Common myeloid progenitor, CD34-positive (primary cell): ENCODE results near the gene RGS14.

ENCODE experiments used
- CTCF ChIA-PET: fragments of 350-600 bp; sonication (Branson Sonifier 250); formaldehyde crosslinking; loops from one replicate; lab custom pipeline; 2021; ENCODE audit warnings: antibody characterized with exemption; lab: Charles Lee
- POLR2A ChIA-PET: fragments of 350-600 bp; sonication (Branson Sonifier 250); formaldehyde crosslinking; loops from one replicate; lab custom pipeline; 2021; ENCODE audit warnings: antibody characterized with exemption; lab: Charles Lee
- DNase-seq, 3 donors: peaks; one replicate each; pipeline versions ENCODE4 v3.0.0 to v3.0.0-alpha.2; 2013
- H3K27ac ChIP-seq, 2 experiments: 1 replicate in 1 of 2; 2 replicates in 1 of 2; pipeline ENCODE4 v1.7.0; 2013; ENCODE audit warnings: inconsistent platforms in 2 of 2, low read length in 2 of 2, mild to moderate bottlenecking in 2 of 2, low read depth in 1 of 2, moderate library complexity in 1 of 2; ENCODE audit not compliant: severe bottlenecking in 2 of 2, insufficient read depth in 1 of 2, poor library complexity in 1 of 2
- H3K27me3 ChIP-seq, 5 experiments: replicated peaks in 2 of 5; 1 replicate in 3 of 5; 2 replicates in 2 of 5; pipeline versions ENCODE4 v1.6.1 to v1.7.0; 2013; ENCODE audit warnings: low read length in 4 of 5, mild to moderate bottlenecking in 2 of 5, moderate library complexity in 2 of 5, inconsistent platforms in 1 of 5; ENCODE audit not compliant: insufficient read depth in 5 of 5, control insufficient read depth in 4 of 5
- H3K36me3 ChIP-seq, 4 experiments: 1 replicate in 2 of 4; 2 replicates in 2 of 4; pipeline versions ENCODE4 v1.6.1 to v1.7.0; 2013; ENCODE audit warnings: low read length in 3 of 4, control low read depth in 1 of 4, mild to moderate bottlenecking in 1 of 4; ENCODE audit not compliant: control insufficient read depth in 4 of 4, insufficient read depth in 4 of 4
- H3K4me1 ChIP-seq, 4 experiments: 1 replicate in 3 of 4; 2 replicates in 1 of 4; pipeline versions ENCODE4 v1.6.1 to v1.7.1; 2013; ENCODE audit warnings: low read length in 3 of 4, mild to moderate bottlenecking in 3 of 4, control low read depth in 1 of 4, inconsistent platforms in 1 of 4, moderate library complexity in 1 of 4; ENCODE audit not compliant: control insufficient read depth in 4 of 4, insufficient read depth in 4 of 4; ENCODE audit errors: control extremely low read depth in 1 of 4
- H3K4me3 ChIP-seq, 7 experiments: 1 replicate in 4 of 7; 2 replicates in 3 of 7; pipeline versions ENCODE4 v1.5.1 to v1.7.0; 2013; ENCODE audit warnings: mild to moderate bottlenecking in 7 of 7, low read length in 6 of 7, moderate library complexity in 6 of 7, inconsistent platforms in 2 of 7, low read depth in 2 of 7, control low read depth in 1 of 7; ENCODE audit not compliant: insufficient read depth in 4 of 7, control insufficient read depth in 1 of 7; ENCODE audit errors: extremely low read depth in 1 of 7
- H3K9me3 ChIP-seq, 5 experiments: 1 replicate in 4 of 5; 2 replicates in 1 of 5; pipeline versions ENCODE4 v1.6.1 to v1.7.1; 2013; ENCODE audit warnings: low read length in 4 of 5, mild to moderate bottlenecking in 2 of 5, inconsistent platforms in 1 of 5, low read depth in 1 of 5, moderate library complexity in 1 of 5; ENCODE audit not compliant: control insufficient read depth in 4 of 5, insufficient read depth in 2 of 5; ENCODE audit errors: control extremely low read depth in 1 of 5
- WGBS: methylation state at CpG from one replicate; pipeline ENCODE4 v1.1.5; 2013; ENCODE audit not compliant: insufficient coverage; 5-methylcytosine and 5-hydroxymethylcytosine counted together

RGS14 gene

DNA sequence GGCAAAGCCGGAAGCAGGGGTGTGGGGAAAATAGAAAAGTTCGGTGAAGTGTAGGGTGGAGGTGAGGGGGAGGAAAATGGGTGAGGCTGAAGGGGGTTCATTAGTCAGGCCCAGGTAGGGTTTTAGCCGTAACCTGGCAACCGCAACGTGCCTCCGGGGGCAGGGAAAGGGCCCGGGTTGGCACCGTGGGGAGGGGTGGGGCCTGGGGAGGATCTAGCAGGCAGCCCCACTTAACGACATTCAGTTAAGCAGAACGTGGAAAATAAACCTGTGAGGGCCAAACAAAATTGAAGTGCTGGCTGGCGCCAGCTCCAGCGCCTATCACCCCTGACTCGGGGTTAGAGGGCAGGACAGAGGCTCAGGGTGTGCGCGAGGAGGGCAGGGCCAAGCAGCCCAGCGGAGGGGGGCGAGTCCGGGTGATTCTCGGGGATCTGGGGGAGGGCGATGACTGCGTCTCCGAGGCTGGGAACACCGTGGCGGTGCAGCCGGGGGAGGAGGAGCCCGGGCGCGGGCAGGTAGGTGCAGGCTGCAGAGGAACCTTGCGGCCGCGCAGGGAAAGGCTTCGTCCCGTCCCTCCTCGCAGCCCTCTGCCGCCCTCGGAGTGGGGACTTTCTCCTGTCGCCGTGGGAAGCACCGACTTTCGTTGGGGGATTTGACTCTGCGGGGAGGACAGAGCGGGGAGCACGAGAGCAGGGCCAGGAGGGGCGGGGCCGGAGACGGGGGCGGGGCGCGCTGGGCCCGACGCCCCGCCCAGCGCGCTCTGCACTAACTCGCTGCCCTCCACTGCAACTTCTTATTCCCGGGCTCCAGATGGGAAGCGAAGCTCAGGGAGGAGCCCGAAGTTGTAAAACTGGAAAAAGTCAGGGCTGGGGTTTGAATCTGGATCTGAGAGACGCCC lies 5.1 kb downstream of the RGS14 start:
- Histone ChIP-seq H3K27ac (peak overlapping the region in 1 of 2 experiments; percentile 58), H3K9me3 (no peaks in the 10 kb centered on the region), H3K4me3 (peak overlapping the region in 6 of 7 experiments; percentile 2 to 74 (median 42)), H3K4me1 (peaks cover 0 to 71% (median 60%) of the 10 kb centered on the region in 4 experiments), H3K36me3 (peaks cover 0 to 26% (median 12%) of the 10 kb centered on the region in 4 experiments), H3K27me3 (no peaks in the 10 kb centered on the region)
- POLR2A ChIA-PET, result no interaction called here
- DNase-seq, result peak in 2 of 3 donors; percentile 61 to 70
- CTCF ChIA-PET, result interaction anchor here (0.7 to 3.0 kb wide), 10 partner anchors 8 to 146 kb away, joined by 3 to 14 read pairs (median 4); partner anchors contain the start of gene LMAN2
- WGBS, result 7% methylated on average over 42 of the region's 59 CpGs

DNA sequence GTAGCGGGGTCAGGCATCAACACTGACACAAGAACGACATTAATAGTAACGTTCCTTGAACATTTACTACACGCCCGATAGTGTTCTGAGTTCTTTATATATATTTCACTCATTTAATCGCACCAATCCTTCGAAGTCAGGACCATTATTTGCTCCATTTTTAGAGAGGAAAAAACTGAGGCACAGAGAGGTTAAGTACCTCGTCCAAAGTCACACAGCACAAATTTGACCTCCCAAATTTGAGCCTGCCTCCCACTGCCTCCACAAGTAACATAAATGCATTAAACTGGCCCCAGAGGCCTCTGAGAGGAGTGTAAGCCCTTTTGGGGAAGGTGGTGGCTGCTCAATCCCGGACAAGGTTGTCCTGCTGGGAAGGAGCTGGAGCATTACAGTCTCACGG lies 5.8 kb downstream of the RGS14 start:
- Histone ChIP-seq H3K9me3 (no peaks in the 10 kb centered on the region), H3K4me3 (peak overlapping the region in 3 of 7 experiments; percentile 57 to 74 (median 64)), H3K27me3 (no peaks in the 10 kb centered on the region), H3K4me1 (peaks cover 0 to 64% (median 53%) of the 10 kb centered on the region in 4 experiments), H3K27ac (no peak overlapping the region), H3K36me3 (peaks cover 2 to 33% (median 19%) of the 10 kb centered on the region in 4 experiments)
- POLR2A ChIA-PET, result no interaction called here
- DNase-seq, result no peak
- CTCF ChIA-PET, result interaction anchor here (1.0 to 3.0 kb wide), 6 partner anchors 10 to 40 kb away, joined by 3 to 13 read pairs (median 4); no protein-coding TSS in a partner anchor
- WGBS, result 59% methylated on average over 3 of the region's 10 CpGs

DNA sequence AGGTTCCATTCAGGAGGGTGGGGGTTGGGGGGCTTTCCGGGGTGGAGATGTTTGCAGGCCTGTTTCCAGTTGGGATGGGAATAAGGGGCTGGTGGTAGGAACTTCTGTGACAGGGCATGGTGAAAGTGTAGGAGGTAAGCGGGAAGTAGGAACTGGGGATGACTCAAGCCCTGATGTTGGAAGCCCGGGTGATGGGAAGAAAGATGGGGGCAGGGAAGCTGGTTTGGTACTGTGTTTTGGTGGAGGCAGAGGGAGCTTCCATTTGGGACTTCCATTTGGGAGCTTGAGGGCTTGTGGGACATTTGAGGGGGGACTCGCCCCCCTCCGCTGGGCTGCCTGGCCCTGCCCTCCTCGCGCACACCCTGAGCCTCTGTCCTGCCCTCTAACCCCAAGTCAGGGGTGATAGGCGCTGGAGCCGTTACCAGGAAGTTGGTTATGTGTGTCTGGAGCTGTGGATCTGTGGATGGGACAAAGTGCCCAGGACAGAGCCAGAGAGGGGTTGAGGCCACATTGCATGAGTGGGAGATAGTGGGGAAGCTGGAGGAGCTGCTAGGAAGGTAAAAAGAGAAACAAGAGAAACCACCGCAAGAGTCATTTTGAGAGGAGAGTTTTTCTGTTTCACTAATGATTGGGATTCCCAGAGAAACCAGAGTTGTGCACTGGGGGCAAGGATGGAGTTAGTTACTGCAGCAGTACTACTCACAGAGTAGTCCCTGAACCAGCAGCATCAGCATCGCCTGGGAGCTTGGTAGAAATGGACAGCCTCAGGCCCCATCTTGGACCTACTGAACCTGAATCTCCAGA lies 6.6 kb downstream of the RGS14 start:
- DNase-seq, result no peak
- no peak overlapping the region for H3K4me3 ChIP-seq
- POLR2A ChIA-PET, result no interaction called here
- peaks cover 0 to 61% (median 48%) of the 10 kb centered on the region in 4 experiments for H3K4me1 ChIP-seq
- peaks cover 2 to 37% (median 25%) of the 10 kb centered on the region in 4 experiments for H3K36me3 ChIP-seq
- H3K9me3 ChIP-seq, result no peaks in the 10 kb centered on the region
- H3K27me3 ChIP-seq, result no peaks in the 10 kb centered on the region
- 98% methylated on average over 7 of the region's 11 CpGs for WGBS
- H3K27ac ChIP-seq, result no peak overlapping the region
- CTCF ChIA-PET, result interaction anchor here (1.0 to 3.0 kb wide), 9 partner anchors 9 to 47 kb away, joined by 3 to 13 read pairs (median 4); no protein-coding TSS in a partner anchor

DNA sequence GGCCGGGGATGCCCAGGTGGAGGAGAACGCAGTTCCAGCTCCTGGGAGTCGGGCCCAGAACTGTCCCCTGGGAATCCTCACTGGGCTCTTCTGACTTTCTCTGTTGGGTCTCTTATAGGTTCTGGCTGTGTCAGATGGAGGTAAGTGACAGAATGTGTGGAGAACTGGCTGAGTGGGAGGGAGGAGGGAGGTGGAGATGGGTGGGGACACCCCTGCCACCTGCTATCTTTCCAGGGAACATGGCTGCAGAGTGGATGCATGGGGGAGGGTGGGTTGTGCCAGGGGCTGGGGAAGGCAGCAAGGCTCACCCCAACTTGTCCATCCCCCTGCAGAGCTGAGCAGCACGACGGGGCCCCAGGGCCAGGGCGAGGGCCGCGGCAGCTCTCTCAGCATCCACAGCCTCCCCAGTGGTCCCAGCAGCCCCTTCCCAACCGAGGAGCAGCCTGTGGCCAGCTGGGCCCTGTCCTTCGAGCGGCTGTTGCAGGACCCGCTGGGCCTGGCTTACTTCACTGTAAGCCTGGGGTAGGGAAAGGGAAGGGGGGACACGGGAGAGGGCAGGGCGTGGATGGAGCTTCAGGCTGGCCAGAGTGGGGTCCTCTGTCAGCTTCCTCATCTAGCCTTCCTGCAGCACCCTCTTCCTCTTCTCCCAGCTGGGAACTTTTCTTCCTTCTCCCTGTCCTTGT lies 8.3 kb downstream of the RGS14 start:
- WGBS, result 93% methylated on average over 11 of the region's 14 CpGs
- DNase-seq, result no peak
- ChIA-PET CTCF (interaction anchor here (0.9 to 3.0 kb wide), 8 partner anchors 14 to 112 kb away, joined by 3 to 13 read pairs (median 4); no protein-coding TSS in a partner anchor), POLR2A (no interaction called here)
- H3K36me3 ChIP-seq, result peaks cover 2 to 47% (median 29%) of the 10 kb centered on the region in 4 experiments
- peak overlapping the region in 1 of 2 experiments; percentile 68 for H3K27ac ChIP-seq
- no peaks in the 10 kb centered on the region for H3K27me3 ChIP-seq
- H3K9me3 ChIP-seq, result no peaks in the 10 kb centered on the region
- peaks cover 0 to 60% (median 48%) of the 10 kb centered on the region in 4 experiments for H3K4me1 ChIP-seq
- no peak overlapping the region for H3K4me3 ChIP-seq

DNA sequence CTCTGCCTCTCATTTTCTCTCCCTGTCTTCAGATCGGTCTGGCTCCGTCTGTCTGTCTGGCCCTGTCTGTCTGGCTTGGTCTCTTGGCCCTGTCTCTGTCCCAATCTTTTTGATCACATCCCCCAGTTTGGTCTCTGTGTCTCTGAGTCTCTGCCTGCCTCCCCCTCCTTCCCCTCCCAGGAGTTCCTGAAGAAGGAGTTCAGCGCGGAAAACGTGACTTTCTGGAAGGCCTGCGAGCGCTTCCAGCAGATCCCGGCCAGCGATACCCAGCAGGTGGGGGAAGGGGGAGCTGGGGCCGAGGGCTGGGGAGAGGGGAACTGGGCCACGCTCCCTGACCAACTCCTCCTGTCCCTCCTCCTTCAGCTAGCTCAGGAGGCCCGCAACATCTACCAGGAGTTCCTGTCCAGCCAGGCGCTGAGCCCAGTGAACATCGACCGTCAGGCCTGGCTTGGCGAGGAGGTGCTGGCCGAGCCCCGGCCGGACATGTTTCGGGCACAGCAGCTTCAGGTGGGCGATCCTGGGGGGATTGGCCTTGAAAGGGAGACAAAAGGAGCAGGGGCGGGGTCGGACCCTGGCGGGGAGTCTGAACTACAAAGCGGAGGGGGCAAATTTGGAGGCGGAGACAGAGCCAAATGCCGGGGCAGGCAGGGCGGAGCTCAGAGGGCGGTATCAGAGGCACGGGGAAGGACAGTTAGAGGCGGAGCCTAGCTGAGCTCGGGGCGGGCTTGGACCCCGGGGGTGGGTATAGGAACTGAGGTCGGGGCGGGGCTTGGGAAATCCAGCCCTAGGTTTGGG lies 9.0 kb downstream of the RGS14 start:
- POLR2A ChIA-PET, result no interaction called here
- CTCF ChIA-PET, result interaction anchor here (0.7 to 2.7 kb wide), 7 partner anchors 20 to 112 kb away, joined by 3 to 12 read pairs (median 4); no protein-coding TSS in a partner anchor
- no peaks in the 10 kb centered on the region for H3K9me3 ChIP-seq
- peaks cover 2 to 53% (median 31%) of the 10 kb centered on the region in 4 experiments for H3K36me3 ChIP-seq
- H3K4me1 ChIP-seq, result peaks cover 0 to 60% (median 48%) of the 10 kb centered on the region in 4 experiments
- 92% methylated on average over 24 of the region's 36 CpGs for WGBS
- no peaks in the 10 kb centered on the region for H3K27me3 ChIP-seq
- H3K27ac ChIP-seq, result peak overlapping the region in 1 of 2 experiments; percentile 68
- H3K4me3 ChIP-seq, result no peak overlapping the region
- DNase-seq, result no peak
